ENCODE results near the gene BASP1. TPM values are rescaled to one million over a fixed set of nuclear protein-coding genes. Genes with fewer than 3 reads are reported as not detected.

BASP1 gene
- total RNA-seq, 4 donors from 2014 or later, result 22.1 to 37.1 (median 26.8) TPM

DNA sequence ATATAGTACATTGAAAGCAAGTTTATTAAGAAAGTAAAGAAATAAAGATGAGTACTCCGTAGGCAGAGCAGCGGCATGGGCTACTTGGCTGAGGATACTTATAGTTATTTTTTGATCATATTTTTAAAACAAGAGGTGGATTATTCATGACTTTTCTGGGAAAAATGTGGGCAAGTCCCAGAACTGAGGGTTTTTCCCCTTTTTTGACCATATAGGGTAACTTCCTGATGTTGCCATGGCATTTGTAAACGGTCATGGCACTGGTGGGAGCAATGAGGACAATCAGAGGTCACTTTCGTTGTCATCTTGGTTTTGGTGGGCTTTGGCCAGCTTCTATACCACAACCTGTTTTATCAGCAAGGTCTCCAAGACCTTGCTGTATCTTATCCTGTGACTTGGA lies 5.2 kb upstream of the BASP1 start:
- no peak for TF ChIP-seq CTCF (IDR thresholded peaks at IDR 0.05)
- TF ChIP-seq POLR2A (IDR thresholded peaks at IDR 0.05), result no peak
- H3K4me3 ChIP-seq (ENCODE audit: low read depth, poor library complexity, severe bottlenecking), result no peak overlapping the region
- intact Hi-C loops (cut with DNase I; ENCODE audit: low total_unique reads), result loop anchor here (10.0 kb wide), 1 partner anchor 1073 kb away; no protein-coding TSS in a partner anchor
- no peak for DNase-seq (ENCODE audit: low spot score in 2 of 2)
- 75 to 76% methylated on average over 4 of the region's 4 CpGs for WGBS, 2 donors

DNA sequence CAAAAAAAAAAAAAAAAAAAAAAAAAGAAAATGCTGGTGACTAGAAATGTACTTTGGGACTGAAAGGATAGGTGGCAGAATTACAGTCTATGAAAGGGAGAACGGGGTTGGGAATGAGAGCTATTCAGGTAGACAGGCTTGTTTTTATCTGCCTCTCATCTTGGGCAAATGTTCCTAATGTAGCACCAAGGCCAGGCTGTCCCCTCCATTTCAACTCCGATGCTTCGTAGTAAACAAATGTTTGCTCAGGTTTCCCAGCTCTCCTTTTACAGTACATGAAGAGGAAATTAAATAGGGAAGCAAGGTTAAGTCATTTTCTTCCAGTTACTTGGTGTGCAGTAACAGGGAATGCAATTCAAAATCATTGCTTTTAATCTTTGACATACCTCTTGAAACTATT lies 4.4 kb upstream of the BASP1 start:
- DNase-seq (ENCODE audit: low spot score in 2 of 2), result no peak
- 77 to 88% methylated on average over 3 of the region's 3 CpGs for WGBS, 2 donors
- H3K4me3 ChIP-seq (ENCODE audit: low read depth, poor library complexity, severe bottlenecking), result no peak overlapping the region
- TF ChIP-seq POLR2A (IDR thresholded peaks at IDR 0.05) (no peak), CTCF (IDR thresholded peaks at IDR 0.05) (no peak)
- intact Hi-C loops (cut with DNase I; ENCODE audit: low total_unique reads), result loop anchor here (10.0 kb wide), 1 partner anchor 1072 kb away; no protein-coding TSS in a partner anchor

DNA sequence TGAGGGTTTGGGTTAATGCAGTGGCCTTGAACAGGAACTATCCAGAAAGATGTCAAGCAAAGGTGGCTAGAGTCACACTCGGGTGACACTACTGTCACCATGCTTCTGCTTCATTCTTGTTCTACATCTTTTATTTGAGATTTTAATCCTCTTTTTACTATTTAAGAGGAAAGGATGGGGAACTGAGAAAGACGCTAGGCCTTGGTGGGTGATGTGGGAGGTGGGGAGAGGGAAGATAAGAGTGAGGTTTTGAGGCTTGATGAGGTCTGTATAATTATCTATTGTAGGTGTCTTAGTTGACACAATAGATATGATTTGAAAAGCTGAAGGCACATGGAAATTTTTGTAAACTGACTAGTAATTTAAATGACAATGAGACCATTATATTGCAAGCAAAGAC lies 3.5 kb upstream of the BASP1 start:
- WGBS, 2 donors, result 78 to 79% methylated on average over 2 of the region's 2 CpGs
- intact Hi-C loops (cut with DNase I; ENCODE audit: low total_unique reads), result loop anchor here (10.0 kb wide), 1 partner anchor 1071 kb away; no protein-coding TSS in a partner anchor
- DNase-seq (ENCODE audit: low spot score in 2 of 2), result no peak

DNA sequence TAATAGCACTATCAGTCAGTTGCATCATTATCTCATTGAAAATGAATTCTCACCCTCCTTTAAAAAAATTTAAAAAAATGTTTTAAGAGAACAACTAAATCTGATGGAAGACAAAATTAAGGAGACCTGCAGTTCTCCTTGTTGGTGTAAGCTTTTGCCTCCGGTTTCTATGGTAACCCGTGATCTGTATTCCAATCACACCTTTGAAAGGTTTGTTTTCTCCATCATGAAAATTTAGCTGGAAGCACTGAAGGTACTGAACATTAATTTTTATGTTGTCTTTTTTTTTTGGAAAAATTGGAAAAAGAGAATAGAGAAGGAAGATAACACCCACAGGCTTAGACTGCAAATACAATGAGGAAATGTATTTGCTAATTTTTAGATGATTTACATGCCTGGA lies 2.5 kb upstream of the BASP1 start:
- WGBS, 2 donors, result 83 to 90% methylated on average over 2 of the region's 2 CpGs
- TF ChIP-seq CTCF (IDR thresholded peaks at IDR 0.05) (no peak), POLR2A (IDR thresholded peaks at IDR 0.05) (no peak)
- intact Hi-C loops (cut with DNase I; ENCODE audit: low total_unique reads), result loop anchor here (5.0 to 10.0 kb wide), 2 partner anchors 1070 to 1097 kb away; no protein-coding TSS in a partner anchor

More for the DNA sequence above, 3.5 kb upstream of the BASP1 start:
- TF ChIP-seq POLR2A (IDR thresholded peaks at IDR 0.05) (no peak), CTCF (IDR thresholded peaks at IDR 0.05) (no peak)
- no peak overlapping the region for H3K4me3 ChIP-seq (ENCODE audit: low read depth, poor library complexity, severe bottlenecking)

DNA sequence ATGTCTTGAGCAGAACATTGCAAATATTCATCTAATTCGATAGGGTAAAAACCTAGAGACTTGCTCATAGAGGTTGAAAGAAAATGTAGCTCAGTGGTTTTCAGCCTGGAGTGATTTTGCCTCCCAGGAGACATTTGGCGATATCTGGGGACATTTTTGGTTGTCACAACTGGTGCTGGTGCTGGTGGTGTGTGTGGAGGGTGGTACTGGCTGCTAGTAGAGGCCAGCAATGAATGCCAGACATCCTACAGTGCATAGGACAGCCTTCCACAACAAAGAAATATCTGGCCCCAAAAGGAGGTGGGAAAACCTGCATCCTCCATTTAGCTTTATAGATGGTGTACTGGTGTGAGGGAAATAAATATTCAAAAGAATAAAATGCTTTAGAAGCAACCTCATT lies 2.1 kb upstream of the BASP1 start:
- no peak for DNase-seq (ENCODE audit: low spot score in 2 of 2)
- 76 to 83% methylated on average over 2 of the region's 2 CpGs for WGBS, 2 donors
- intact Hi-C loops (cut with DNase I; ENCODE audit: low total_unique reads), result loop anchor here (5.0 to 10.0 kb wide), 2 partner anchors 1069 to 1097 kb away; no protein-coding TSS in a partner anchor

More for the DNA sequence above, 2.5 kb upstream of the BASP1 start:
- H3K4me3 ChIP-seq (ENCODE audit: low read depth, poor library complexity, severe bottlenecking), result no peak overlapping the region
- DNase-seq (ENCODE audit: low spot score in 2 of 2), result no peak

More for the DNA sequence above, 2.1 kb upstream of the BASP1 start:
- TF ChIP-seq POLR2A (IDR thresholded peaks at IDR 0.05) (no peak), CTCF (IDR thresholded peaks at IDR 0.05) (no peak)
- H3K4me3 ChIP-seq (ENCODE audit: low read depth, poor library complexity, severe bottlenecking), result no peak overlapping the region
